ENCODE measurements around the gene STK33.

STK33 gene

GRCh38 chr11:8567602-8568198, 26.3 kb downstream of the STK33 start:
- H3K4me1 ChIP-seq (ENCODE audit: low read length) = no peaks in the 10 kb centered on the region
- no peak overlapping the region for H3K4me3 ChIP-seq (ENCODE audit: low read length)
- no peak overlapping the region for H2AFZ ChIP-seq (ENCODE audit: low read length)
- no peaks in the 10 kb centered on the region for H3K36me3 ChIP-seq (replicated peaks; ENCODE audit: insufficient read depth, low read length)
- H3K4me2 ChIP-seq (ENCODE audit: low read depth, low read length) = no peak overlapping the region
- no peaks in the 10 kb centered on the region for H3F3A ChIP-seq (ENCODE audit: insufficient read depth, low read length)
- no peaks in the 10 kb centered on the region for H3K27me3 ChIP-seq (replicated peaks; ENCODE audit: insufficient read depth, low read length)
- no peaks in the 10 kb centered on the region for H3K9me3 ChIP-seq (replicated peaks; ENCODE audit: insufficient read depth, low read length)
- H4K20me1 ChIP-seq (ENCODE audit: insufficient read depth, low read length) = no peaks in the 10 kb centered on the region
- H3K9me2 ChIP-seq (replicated peaks; ENCODE audit: insufficient read depth, low read length) = no peaks in the 10 kb centered on the region
- no peak for DNase-seq
- H3K9ac ChIP-seq (ENCODE audit: low read length) = no peak overlapping the region
- no peaks in the 10 kb centered on the region for H3K79me2 ChIP-seq (ENCODE audit: low read length)
- TF ChIP-seq EZH2phosphoT487 (IDR thresholded peaks at IDR 0.05; ENCODE audit: low read length) = no peak
- TF ChIP-seq CTCF (IDR thresholded peaks at IDR 0.05; ENCODE audit: low read length) = no peak
- TF ChIP-seq EZH2 (optimal IDR thresholded peaks at IDR 0.05; ENCODE audit: low read depth, low read length) = no peak
- no peak overlapping the region for H3K27ac ChIP-seq (ENCODE audit: low read length)

GRCh38 chr11:8566613-8567210, 27.3 kb downstream of the STK33 start:
- Histone ChIP-seq H3K4me1 (ENCODE audit: low read length) (no peaks in the 10 kb centered on the region), H3K4me2 (ENCODE audit: low read depth, low read length) (no peak overlapping the region)
- peak; percentile 52 for DNase-seq

GRCh38 chr11:8564526-8564925, 29.5 kb downstream of the STK33 start:
- H3K9ac ChIP-seq (ENCODE audit: low read length) = no peak overlapping the region
- H3K9me3 ChIP-seq (replicated peaks; ENCODE audit: insufficient read depth, low read length) = no peaks in the 10 kb centered on the region
- H3F3A ChIP-seq (ENCODE audit: insufficient read depth, low read length) = no peaks in the 10 kb centered on the region
- TF ChIP-seq EZH2 (optimal IDR thresholded peaks at IDR 0.05; ENCODE audit: low read depth, low read length) = no peak
- no peak for TF ChIP-seq EZH2phosphoT487 (IDR thresholded peaks at IDR 0.05; ENCODE audit: low read length)
- TF ChIP-seq CTCF (IDR thresholded peaks at IDR 0.05; ENCODE audit: low read length) = no peak
- no peak overlapping the region for H3K27ac ChIP-seq (ENCODE audit: low read length)
- H3K4me1 ChIP-seq (ENCODE audit: low read length) = no peaks in the 10 kb centered on the region
- no peak for DNase-seq
- H4K20me1 ChIP-seq (ENCODE audit: insufficient read depth, low read length) = no peaks in the 10 kb centered on the region
- H3K36me3 ChIP-seq (replicated peaks; ENCODE audit: insufficient read depth, low read length) = no peaks in the 10 kb centered on the region
- H3K4me2 ChIP-seq (ENCODE audit: low read depth, low read length) = no peak overlapping the region
- no peak overlapping the region for H2AFZ ChIP-seq (ENCODE audit: low read length)
- no peaks in the 10 kb centered on the region for H3K79me2 ChIP-seq (ENCODE audit: low read length)
- no peak overlapping the region for H3K4me3 ChIP-seq (ENCODE audit: low read length)
- no peaks in the 10 kb centered on the region for H3K27me3 ChIP-seq (replicated peaks; ENCODE audit: insufficient read depth, low read length)
- no peaks in the 10 kb centered on the region for H3K9me2 ChIP-seq (replicated peaks; ENCODE audit: insufficient read depth, low read length)

More at GRCh38 chr11:8566613-8567210, 27.3 kb downstream of the STK33 start:
- H3K36me3 ChIP-seq (replicated peaks; ENCODE audit: insufficient read depth, low read length) = no peaks in the 10 kb centered on the region
- no peaks in the 10 kb centered on the region for H3K9me2 ChIP-seq (replicated peaks; ENCODE audit: insufficient read depth, low read length)
- no peak overlapping the region for H3K4me3 ChIP-seq (ENCODE audit: low read length)
- H3K9ac ChIP-seq (ENCODE audit: low read length) = no peak overlapping the region
- H3K79me2 ChIP-seq (ENCODE audit: low read length) = no peaks in the 10 kb centered on the region
- H3K27ac ChIP-seq (ENCODE audit: low read length) = no peak overlapping the region
- H2AFZ ChIP-seq (ENCODE audit: low read length) = no peak overlapping the region
- H3K9me3 ChIP-seq (replicated peaks; ENCODE audit: insufficient read depth, low read length) = no peaks in the 10 kb centered on the region
- H3F3A ChIP-seq (ENCODE audit: insufficient read depth, low read length) = no peaks in the 10 kb centered on the region
- TF ChIP-seq CTCF (IDR thresholded peaks at IDR 0.05; ENCODE audit: low read length) (peak; percentile 70), EZH2phosphoT487 (IDR thresholded peaks at IDR 0.05; ENCODE audit: low read length) (no peak)
- H4K20me1 ChIP-seq (ENCODE audit: insufficient read depth, low read length) = no peaks in the 10 kb centered on the region
- H3K27me3 ChIP-seq (replicated peaks; ENCODE audit: insufficient read depth, low read length) = no peaks in the 10 kb centered on the region
